Small intestine (tissue), 7 donors: Measurements from ENCODE around the gene MRLN. TPM values are rescaled to one million over a fixed set of nuclear protein-coding genes. Genes with fewer than 3 reads are reported as not detected.

ENCODE experiments used
- DNase-seq, 2 donors: peaks; one replicate each; pipeline versions ENCODE4 v3.0.0 to v3.0.0-alpha.2; 2013
- FAIRE-seq: peaks from 2 replicates; lab custom pipeline; 2012; peaks lifted over from hg19 to GRCh38; lab: Jason Lieb, UNC
- H3K27ac ChIP-seq, 3 donors: one replicate each; pipeline ENCODE4 v1.5.1; 2013; ENCODE audit warnings: low read length in 2 of 3, mild to moderate bottlenecking in 2 of 3, control low read depth in 1 of 3, inconsistent platforms in 1 of 3, low read depth in 1 of 3, moderate library complexity in 1 of 3
- H3K27me3 ChIP-seq, 3 donors: one replicate each; pipeline ENCODE4 v1.6.1; 2013; ENCODE audit warnings: low read length in 3 of 3, inconsistent platforms in 1 of 3; ENCODE audit not compliant: control insufficient read depth in 3 of 3, insufficient read depth in 3 of 3
- H3K36me3 ChIP-seq, 3 donors: one replicate each; pipeline ENCODE4 v1.6.1; 2013; ENCODE audit warnings: low read length in 3 of 3, inconsistent platforms in 1 of 3, low read depth in 1 of 3, mild to moderate bottlenecking in 1 of 3, moderate library complexity in 1 of 3; ENCODE audit not compliant: control insufficient read depth in 3 of 3, insufficient read depth in 2 of 3
- H3K4me1 ChIP-seq, 3 donors: one replicate each; pipeline ENCODE4 v1.6.1; 2013; ENCODE audit warnings: low read length in 2 of 3, inconsistent platforms in 1 of 3, low read depth in 1 of 3, mild to moderate bottlenecking in 1 of 3, moderate library complexity in 1 of 3; ENCODE audit not compliant: control insufficient read depth in 3 of 3, insufficient read depth in 2 of 3
- H3K4me3 ChIP-seq, 3 donors: one replicate each; pipeline ENCODE4 v1.5.1; 2013; ENCODE audit warnings: low read length in 3 of 3, control low read depth in 1 of 3, inconsistent platforms in 1 of 3, low read depth in 1 of 3, mild to moderate bottlenecking in 1 of 3, moderate library complexity in 1 of 3
- H3K9me3 ChIP-seq, 2 donors: one replicate each; pipeline ENCODE4 v1.6.1; 2013; ENCODE audit warnings: low read depth in 1 of 2, low read length in 1 of 2; ENCODE audit not compliant: control insufficient read depth in 2 of 2, insufficient read depth in 1 of 2
- WGBS, 3 donors: extraction: QIAGEN DNeasy Blood & Tissue Kit; methylation state at CpG; one replicate each; pipeline ENCODE4 v1.1.7; 2013; 5-methylcytosine and 5-hydroxymethylcytosine counted together
- polyA plus RNA-seq, 4 donors: library from polyadenylated mRNA; stranded (reverse) in 3 of 4; unstranded in 1 of 4; fragments of 200-250 nt in 3 of 4; fragments of 120-200 nt in 1 of 4; gene quantifications; one replicate each; pipeline versions ENCODE4 v1.2.1 to v1.2.3, GENCODE V29; 2013
- donor health status: healthy with polysubstance abuse.
- donor health status: control.
- donor health status: control.
- donor health status: Bipolar disorder and iron deficiency.
- donor health status: healthy.

The MRLN gene
- polyA plus RNA-seq, 4 donors, result 0.65 TPM; not detected in 3

- no peak for FAIRE-seq
- peak overlapping the region; percentile 48 to 56 (median 55) for H3K4me3 ChIP-seq
- peak in 1 of 2 donors; percentile 43 for DNase-seq
- WGBS, 3 donors, result 1 to 3% (median 3%) methylated on average over 38 to 42 of the region's 42 CpGs
- H3K9me3 ChIP-seq, result no peaks in the 10 kb centered on the region
- peaks cover 2 to 35% (median 11%) of the 10 kb centered on the region in 3 donors for H3K27me3 ChIP-seq
- no peaks in the 10 kb centered on the region for H3K36me3 ChIP-seq
- peaks cover 0 to 5% (median 3%) of the 10 kb centered on the region in 3 donors for H3K4me1 ChIP-seq
- H3K27ac ChIP-seq, result no peak overlapping the region
These were observed 44.4 kb downstream of the MRLN start for GRCh38 chr10:59708816-59709394.

- 92 to 94% (median 94%) methylated on average over 8 of the region's 8 CpGs for WGBS, 3 donors
- Histone ChIP-seq H3K4me1 (peaks cover 0 to 5% (median 3%) of the 10 kb centered on the region in 3 donors), H3K4me3 (no peak overlapping the region), H3K27me3 (peaks cover 2 to 31% (median 11%) of the 10 kb centered on the region in 3 donors), H3K36me3 (no peaks in the 10 kb centered on the region), H3K27ac (no peak overlapping the region), H3K9me3 (no peaks in the 10 kb centered on the region)
- FAIRE-seq, result no peak
- no peak for DNase-seq
These were observed 46.1 kb downstream of the MRLN start for GRCh38 chr10:59706851-59707797.

GRCh38 chr10:59705931-59706330 lies 47.3 kb downstream of the MRLN start:
- Histone ChIP-seq H3K4me1 (peaks cover 0 to 5% (median 3%) of the 10 kb centered on the region in 3 donors), H3K27me3 (peaks cover 2 to 25% (median 11%) of the 10 kb centered on the region in 3 donors), H3K9me3 (no peaks in the 10 kb centered on the region), H3K36me3 (no peaks in the 10 kb centered on the region), H3K27ac (no peak overlapping the region), H3K4me3 (no peak overlapping the region)
- FAIRE-seq (no peak), DNase-seq (no peak)

GRCh38 chr10:59704630-59705029 lies 48.6 kb downstream of the MRLN start:
- no peak for DNase-seq
- 48 to 69% (median 52%) methylated on average over 2 of the region's 2 CpGs for whole genome bisulfite sequencing, 3 donors
- Histone ChIP-seq H3K9me3 (no peaks in the 10 kb centered on the region), H3K36me3 (no peaks in the 10 kb centered on the region), H3K4me3 (no peak overlapping the region), H3K4me1 (peaks cover 0 to 5% (median 3%) of the 10 kb centered on the region in 3 donors), H3K27me3 (peaks cover 0 to 18% (median 10%) of the 10 kb centered on the region in 3 donors), H3K27ac (no peak overlapping the region)
- FAIRE-seq, result no peak

GRCh38 chr10:59702347-59702746 lies 50.9 kb downstream of the MRLN start:
- FAIRE-seq, result no peak
- H3K27ac ChIP-seq, result no peak overlapping the region
- no peaks in the 10 kb centered on the region for H3K4me1 ChIP-seq
- no peak for DNase-seq
- H3K4me3 ChIP-seq, result no peak overlapping the region
- H3K36me3 ChIP-seq, result no peaks in the 10 kb centered on the region
- 62 to 66% (median 65%) methylated on average over 4 of the region's 4 CpGs for WGBS, 3 donors
- no peaks in the 10 kb centered on the region for H3K9me3 ChIP-seq
- H3K27me3 ChIP-seq, result no peaks in the 10 kb centered on the region

GRCh38 chr10:59700709-59701108 lies 52.5 kb downstream of the MRLN start:
- DNase-seq (no peak), FAIRE-seq (no peak)
- no peaks in the 10 kb centered on the region for H3K4me1 ChIP-seq
- no peaks in the 10 kb centered on the region for H3K9me3 ChIP-seq
- no peak overlapping the region for H3K27ac ChIP-seq
- H3K27me3 ChIP-seq, result no peaks in the 10 kb centered on the region
- H3K4me3 ChIP-seq, result no peak overlapping the region
- 41 to 46% (median 44%) methylated on average over 4 of the region's 4 CpGs for WGBS, 3 donors
- no peaks in the 10 kb centered on the region for H3K36me3 ChIP-seq

- FAIRE-seq, result no peak
- Histone ChIP-seq H3K4me1 (no peaks in the 10 kb centered on the region), H3K4me3 (no peak overlapping the region), H3K27me3 (no peaks in the 10 kb centered on the region), H3K9me3 (no peaks in the 10 kb centered on the region), H3K27ac (no peak overlapping the region), H3K36me3 (no peaks in the 10 kb centered on the region)
- 61 to 77% (median 63%) methylated on average over 1 of the region's 1 CpG for WGBS, 3 donors
- no peak for DNase-seq
These were observed 54.9 kb downstream of the MRLN start for GRCh38 chr10:59698326-59698725.

GRCh38 chr10:59695637-59696036 lies 57.6 kb downstream of the MRLN start:
- Histone ChIP-seq H3K27ac (no peak overlapping the region), H3K9me3 (no peaks in the 10 kb centered on the region), H3K4me3 (no peak overlapping the region), H3K4me1 (no peaks in the 10 kb centered on the region), H3K36me3 (no peaks in the 10 kb centered on the region), H3K27me3 (no peaks in the 10 kb centered on the region)
- FAIRE-seq, result no peak
- 70 to 87% (median 83%) methylated on average over 3 of the region's 3 CpGs for WGBS, 3 donors
- DNase-seq, result no peak
